ENCODE data around the gene SEC14L2.
A peak's percentile ranks its signal among the peaks of the same experiment; 100 is the strongest.

Gene SEC14L2

GRCh38 chr22:30430933-30431332, 34.1 kb downstream of the SEC14L2 start:
- DNase-seq = no peak

DNA sequence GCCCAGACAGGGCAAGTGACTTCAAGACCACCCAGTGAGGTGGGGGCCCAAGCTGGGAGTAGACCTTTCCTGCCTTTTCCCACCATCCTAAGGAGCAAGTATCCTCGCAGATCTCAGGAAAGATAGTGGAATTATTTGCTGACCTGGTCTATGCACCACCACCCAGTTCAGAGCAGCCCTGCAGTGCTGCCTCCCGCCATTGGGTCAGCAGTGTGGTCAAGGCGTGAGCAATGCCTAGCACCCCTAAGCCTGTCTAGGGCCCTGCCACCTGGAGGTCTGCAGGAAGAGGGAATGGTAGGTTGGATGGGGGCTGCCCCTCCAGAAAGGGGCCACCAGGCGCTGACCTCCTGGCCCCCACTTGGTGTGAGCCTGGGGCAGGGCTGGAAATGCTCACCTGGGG, 35.3 kb downstream of the SEC14L2 start:
- DNase-seq = no peak

DNA sequence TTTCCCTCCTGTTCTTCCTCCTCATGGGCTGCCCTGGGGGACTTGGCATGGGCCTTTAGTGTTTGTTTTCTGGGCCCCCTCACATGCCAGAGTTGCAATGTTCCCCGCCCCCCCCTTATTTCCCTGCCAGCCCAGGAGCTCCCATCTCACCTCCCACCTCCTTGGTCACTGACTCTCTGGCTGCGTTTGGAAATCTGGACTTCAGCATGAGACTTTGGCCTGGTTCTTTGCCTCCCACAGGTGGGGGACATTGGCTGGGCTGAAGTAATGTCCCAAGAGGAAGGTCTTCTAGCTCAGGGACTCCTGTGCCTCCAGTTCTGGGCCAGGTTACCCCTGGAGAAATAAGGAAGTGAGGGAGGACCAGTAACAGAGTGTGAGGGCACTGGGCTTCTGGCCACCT, 35.7 kb downstream of the SEC14L2 start:
- DNase-seq = no peak

GRCh38 chr22:30433227-30433626, 36.4 kb downstream of the SEC14L2 start:
- DNase-seq = no peak

GRCh38 chr22:30433773-30434172, 37.0 kb downstream of the SEC14L2 start:
- no peak for DNase-seq

DNA sequence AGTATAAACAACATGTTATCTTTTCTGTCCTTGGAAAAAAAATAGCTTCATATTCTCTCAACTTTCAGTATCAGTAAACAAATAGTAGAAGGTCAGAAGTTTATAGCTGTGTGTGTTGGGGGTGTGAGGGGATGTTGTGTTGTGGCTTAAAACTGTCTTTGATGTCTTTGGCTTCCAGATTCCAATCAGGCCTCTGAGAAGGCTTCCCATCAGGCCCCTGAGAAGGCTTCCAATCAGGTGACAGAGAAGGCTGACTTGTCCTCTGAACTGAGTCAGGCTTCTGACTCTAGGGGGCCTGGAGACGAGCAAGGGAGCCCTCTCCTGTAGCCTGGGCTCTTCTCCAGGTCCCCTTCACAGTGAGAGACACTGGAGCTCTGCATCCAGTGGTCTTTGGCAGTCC, 38.0 kb downstream of the SEC14L2 start:
- DNase-seq = no peak

DNA sequence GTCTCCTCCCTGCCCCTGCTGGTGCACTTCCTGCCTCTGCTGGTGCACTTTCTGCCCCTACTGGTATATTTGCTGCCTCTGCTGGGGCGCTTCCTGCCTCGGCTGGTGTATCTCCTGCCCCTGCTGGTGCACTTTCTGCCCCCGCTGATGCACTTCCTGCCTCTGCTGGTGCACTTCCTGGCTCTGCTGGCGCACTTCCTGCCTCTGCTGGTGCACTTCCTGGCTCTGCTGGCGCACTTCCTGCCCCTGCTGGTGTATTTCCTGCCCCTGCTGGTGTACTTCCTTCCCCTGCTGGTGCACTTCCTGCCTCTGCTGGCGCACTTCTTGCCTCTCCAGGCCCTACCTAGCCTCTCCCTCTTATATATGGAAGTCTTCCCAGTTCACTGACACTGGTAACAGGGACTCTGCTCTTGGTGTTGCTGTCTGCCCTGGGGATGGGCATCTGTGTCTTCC, 38.9 kb downstream of the SEC14L2 start:
- peak; percentile 46 for DNase-seq

DNA sequence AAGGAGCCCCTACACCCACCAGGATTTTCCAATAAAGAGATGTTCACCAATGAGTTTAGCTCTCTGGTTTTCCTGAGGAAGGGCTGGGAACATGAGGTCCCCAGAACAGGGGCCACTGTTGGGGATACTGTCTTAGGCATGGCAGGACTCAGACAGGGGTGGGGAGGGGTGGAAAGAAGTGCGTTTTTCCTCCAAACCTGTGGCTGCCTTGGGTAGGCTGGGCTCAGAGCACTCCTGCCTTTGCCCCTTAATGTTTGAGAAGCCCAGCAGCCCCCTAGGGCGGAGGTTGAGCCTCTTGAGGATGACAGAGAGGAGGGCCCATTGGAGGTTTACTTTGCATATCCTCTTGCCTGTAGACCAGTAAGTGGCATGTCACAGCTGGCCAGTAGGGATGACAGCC, 39.4 kb downstream of the SEC14L2 start:
- DNase-seq = no peak

DNA sequence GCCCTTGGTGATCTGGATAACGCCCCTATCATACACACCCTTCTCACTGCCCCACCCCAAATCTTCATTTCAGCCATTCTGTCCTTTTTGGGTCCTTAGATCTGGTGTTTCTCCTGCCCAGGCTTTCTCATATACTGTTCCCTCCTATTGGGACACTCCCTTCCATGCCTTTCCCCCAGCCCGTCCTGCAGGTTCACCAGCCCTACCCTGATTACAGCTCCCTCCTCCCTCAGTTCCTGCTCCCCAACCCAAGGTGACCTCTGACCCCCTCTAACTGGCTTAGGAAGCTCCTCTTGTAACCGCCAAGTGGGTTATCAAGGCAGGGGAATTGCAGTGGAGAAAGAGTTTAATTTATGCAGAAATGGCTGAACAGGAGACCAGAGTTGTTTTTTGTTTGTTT, 41.7 kb downstream of the SEC14L2 start:
- peak; percentile 44 for DNase-seq

- DNase-seq = no peak
These were observed 42.4 kb downstream of the SEC14L2 start for GRCh38 chr22:30439226-30439625.

DNA sequence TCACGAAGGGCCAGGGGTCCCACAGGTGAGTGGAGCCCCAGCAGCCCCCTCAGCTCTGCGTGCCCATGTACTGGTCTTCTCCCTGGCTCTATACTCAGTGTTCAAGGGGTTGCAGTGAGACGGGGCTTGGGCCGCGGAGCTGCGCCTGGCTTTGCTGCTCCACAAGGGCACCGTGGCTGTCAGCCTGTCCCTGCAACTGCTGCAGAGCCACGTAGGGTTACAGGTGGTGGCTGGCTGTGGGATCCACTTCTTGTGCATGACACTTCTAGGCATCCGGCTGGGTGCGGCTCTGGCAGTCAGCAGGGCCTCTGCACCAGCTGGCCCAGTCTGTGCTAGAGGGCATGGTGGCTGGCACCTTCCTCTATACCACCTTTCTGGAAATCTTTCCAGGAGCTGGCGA, 43.0 kb downstream of the SEC14L2 start:
- DNase-seq = no peak

DNA sequence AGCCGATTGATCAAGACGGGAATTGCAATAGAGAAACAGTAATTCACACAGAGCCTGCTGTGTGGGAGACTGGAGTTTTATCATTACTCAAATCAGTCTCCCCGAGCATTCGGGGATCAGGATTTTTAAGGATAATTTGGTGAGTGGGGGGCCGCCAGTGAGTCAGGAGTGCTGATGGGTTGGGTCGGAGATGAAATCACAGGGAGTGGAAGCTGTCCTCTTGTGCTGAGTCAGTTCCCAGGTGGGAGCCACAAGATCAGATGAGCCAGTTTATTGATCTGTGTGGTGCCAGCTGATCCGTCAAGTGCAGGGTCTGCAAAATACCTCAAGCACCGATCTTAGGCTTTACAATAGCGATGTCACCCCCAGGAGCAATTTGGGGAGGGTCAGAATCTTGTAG, 44.3 kb downstream of the SEC14L2 start:
- no peak for DNase-seq

GRCh38 chr22:30444632-30445437, 48.0 kb downstream of the SEC14L2 start:
- peak; percentile 84 for DNase-seq

DNA sequence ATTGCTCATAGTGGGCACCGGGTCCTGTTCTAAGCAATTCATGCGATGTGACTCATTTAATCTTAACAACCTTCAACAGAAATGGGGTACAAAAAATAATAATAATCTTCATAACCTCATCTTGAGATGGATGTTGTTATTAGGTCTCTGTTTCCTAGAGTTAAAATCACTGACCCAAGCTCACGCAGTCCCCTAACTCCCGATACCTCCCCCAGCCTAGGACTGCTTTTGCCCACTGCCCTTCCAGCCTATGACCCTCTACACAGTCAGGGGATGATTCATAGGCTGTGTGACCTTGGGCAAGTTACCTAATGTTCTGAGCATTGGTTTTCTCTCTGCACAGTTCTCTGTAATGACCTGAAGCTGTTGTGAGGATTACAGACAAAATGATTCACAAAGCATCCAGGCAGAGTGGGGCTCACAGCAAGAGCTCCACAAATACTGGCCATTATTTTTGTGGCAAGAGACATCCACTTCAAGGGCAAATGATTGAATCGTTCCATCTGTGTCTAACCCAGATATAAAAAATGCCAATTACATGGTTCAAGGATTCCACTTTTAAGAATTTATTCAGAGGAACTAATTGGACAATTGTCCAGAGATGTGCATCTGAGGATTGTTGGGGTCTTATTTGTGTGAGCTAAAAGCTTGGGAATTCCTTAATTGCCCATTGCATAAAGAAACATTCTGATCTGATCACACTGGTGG, 48.8 kb downstream of the SEC14L2 start:
- DNase-seq = no peak

DNA sequence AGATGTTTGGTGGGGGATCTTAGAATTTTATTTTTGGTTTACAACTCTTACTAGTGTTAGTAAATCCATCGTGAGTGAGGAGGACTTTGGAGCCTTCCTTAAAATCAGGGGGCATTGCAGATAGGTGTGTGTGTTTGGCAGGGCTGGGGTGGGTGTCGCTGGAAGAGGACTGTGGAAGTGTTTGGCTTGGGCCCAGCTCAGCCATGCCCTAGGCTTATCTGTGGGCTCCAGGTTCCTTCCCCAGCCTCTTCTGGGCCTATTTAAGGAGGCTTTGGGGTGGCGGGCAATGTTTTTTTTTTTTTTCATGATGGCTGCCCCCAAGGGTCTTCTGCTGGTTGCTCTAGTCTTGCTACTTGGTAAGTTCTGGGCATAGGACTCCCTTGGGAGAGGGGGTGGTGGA, 50.8 kb downstream of the SEC14L2 start:
- peak; percentile 93 for DNase-seq

GRCh38 chr22:30451488-30451887, 54.7 kb downstream of the SEC14L2 start:
- DNase-seq = peak; percentile 95

DNA sequence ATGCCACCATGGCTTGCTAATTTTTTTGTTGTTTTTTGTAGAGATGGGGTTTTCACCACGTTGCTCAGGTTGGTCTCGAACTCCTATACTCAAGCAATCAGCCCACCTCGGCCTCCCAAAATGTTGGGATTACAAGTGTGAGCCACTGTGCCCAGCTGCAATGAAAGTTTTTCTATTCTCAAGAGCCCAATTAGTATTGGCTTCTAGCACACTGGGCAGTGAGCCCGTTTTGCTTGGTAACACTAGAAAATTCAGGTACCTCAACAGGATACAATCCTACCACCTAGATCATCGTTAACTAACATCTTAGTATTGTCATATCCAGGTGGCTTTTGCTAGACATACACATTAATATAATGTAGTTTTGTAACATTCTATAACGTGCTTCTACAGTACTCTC, 56.0 kb downstream of the SEC14L2 start:
- no peak for DNase-seq

- DNase-seq = peak; percentile 92
These were observed 57.1 kb downstream of the SEC14L2 start for GRCh38 chr22:30453731-30454510.

DNA sequence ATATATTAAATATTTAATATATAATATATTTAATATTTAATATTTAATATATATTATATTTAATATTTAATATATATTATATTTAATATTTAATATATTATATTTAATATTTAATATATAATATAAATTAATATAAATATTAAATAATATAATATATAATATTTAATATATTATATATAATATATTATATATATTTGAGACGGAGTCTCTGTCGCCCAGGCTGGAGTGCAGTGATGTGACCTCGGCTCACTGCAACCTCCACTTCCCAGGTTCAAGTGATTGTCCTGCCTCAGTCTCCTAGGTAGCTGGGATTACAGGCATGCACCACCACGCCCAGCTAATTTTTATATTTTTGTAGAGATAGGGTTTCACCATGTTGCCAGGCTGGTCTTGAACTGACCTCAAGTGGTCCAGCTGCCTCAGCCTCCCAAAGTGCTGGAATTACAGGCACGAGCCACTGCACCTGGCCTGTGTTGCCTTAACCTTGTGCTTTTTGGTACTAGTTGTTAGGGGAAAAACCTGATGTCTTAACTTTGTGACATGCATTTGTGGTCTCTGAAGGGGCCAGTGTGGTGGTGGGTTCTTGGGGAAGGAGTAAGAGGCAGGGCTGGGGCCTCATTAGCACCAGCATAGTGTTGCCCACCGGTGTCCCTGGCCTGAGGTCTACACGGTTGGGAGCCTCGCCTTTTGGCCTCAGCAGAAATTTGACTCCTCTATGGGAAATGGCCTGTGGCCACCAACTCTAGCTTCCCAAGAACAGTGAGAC, 58.4 kb downstream of the SEC14L2 start:
- DNase-seq = no peak

DNA sequence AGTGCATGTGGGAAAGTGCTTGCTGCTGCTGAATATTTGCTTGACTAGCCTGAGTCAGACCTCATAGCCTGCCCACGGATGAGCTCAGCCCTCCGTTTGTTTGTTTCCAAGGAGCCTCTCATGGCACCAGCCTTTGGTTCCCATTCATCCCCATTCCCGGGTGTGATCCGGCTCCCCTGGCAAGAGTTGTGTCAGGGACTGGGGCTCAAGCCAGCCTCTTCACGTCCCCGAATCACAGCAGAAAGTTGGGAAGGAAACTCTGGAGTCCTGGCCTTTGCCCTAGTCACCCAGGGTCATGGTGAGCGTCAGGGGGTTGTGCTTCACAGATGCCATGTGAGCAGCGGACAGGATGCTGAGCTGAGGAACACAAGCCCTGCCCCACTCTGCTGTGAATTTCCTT, 61.2 kb downstream of the SEC14L2 start:
- DNase-seq = no peak

DNA sequence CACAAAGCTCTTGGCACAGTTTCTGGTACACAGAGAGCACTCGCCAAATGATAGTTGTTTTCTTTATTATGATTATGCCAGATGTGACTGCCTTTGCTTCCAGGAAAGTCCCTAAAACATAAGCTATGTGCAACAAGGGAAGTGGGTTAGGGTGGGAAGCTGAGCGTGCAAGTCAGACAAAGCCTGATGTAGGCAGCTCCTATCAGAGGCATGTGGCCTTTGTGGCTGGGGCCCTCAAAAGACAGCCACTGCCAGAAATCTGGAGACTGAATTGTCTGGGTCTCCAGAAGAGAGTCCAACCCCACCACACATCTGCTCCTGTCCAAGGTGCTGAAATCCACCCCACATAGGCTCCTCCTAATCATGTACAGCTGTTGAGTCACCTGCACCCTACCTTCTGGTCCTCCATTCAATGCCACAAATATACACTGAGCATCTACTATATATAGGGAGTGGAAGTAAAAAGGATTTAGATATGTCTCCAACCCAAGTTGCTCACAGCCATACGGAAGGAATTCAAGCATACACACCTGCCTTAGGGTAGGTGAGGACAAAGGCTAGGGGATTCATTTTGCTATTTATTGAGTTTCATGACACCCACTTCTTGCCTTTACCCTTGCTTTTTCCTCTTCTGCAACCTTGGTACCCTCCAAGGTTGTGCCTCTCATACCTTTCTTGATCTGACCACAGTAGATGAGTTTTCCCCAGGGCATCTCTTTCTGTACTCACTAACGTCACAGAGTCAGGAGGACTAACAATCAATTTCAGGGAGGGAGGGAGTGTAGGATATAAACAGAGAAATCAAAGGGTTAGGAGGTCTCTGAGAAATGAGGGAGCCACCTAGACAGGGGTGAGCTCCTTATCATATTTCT, 62.6 kb downstream of the SEC14L2 start:
- peak; percentile 83 for DNase-seq

GRCh38 chr22:30460147-30460546, 63.3 kb downstream of the SEC14L2 start:
- no peak for DNase-seq
